ENCODE measurements around the gene TGFA. TPM values are rescaled to one million over a fixed set of nuclear protein-coding genes. Genes with fewer than 3 reads are reported as not detected.

Gene TGFA
- 10 to 100 TPM in 1 of 3 donors, 1 to 10 TPM in 2; 5.0 to 13.3 (median 8.6) TPM for total RNA-seq
- total RNA-seq (2013) = 4.7 TPM

DNA sequence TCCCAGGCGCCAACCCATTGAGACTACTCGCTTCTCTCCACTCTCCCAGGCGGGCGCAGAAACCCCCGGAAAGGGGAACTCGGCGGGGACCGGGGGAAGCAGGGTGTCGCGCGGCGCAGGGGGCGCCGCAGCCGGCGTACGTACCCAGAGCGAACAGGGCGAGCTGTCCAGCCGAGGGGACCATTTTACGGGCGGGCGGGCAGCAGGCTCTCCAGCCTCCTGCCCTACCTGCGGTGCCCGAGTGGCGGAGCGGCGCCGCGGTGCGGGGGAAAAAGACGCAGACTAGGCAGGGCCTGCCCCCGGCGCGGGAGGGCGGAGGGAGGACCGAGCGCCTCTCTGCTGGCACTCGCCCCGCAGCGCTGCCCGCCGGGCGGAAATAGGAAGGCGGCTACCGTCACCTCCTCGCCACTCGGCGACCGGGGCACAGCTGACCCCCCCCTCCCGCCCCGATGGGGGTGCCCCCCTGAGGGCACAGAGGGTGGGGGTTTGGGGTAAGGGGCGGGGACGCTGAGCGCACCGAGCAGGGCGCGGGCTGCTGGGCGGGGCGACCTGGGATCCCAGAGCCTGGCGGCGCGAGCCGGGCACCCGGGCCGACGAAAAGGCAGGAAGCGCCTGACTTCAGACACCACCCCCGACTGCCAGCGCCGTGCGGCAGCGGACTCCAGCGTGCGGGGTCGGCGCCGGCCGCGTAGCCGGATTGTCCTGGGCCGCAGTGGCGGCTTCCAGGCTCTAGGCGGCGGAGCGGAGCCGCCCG, at the start of gene TGFA:
Gene TGFA, minus strand, starts transcription at position 243 of the 754 bp plus-strand sequence. Its CDS starts 59 bp downstream, at position 184.
- TF ChIP-seq, protein P1, sequence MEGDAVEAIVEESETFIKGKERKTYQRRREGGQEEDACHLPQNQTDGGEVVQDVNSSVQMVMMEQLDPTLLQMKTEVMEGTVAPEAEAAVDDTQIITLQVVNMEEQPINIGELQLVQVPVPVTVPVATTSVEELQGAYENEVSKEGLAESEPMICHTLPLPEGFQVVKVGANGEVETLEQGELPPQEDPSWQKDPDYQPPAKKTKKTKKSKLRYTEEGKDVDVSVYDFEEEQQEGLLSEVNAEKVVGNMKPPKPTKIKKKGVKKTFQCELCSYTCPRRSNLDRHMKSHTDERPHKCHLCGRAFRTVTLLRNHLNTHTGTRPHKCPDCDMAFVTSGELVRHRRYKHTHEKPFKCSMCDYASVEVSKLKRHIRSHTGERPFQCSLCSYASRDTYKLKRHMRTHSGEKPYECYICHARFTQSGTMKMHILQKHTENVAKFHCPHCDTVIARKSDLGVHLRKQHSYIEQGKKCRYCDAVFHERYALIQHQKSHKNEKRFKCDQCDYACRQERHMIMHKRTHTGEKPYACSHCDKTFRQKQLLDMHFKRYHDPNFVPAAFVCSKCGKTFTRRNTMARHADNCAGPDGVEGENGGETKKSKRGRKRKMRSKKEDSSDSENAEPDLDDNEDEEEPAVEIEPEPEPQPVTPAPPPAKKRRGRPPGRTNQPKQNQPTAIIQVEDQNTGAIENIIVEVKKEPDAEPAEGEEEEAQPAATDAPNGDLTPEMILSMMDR (IDR thresholded peaks at IDR 0.05) = peak; percentile 89
- H3K36me3 ChIP-seq (ENCODE audit: control insufficient read depth, insufficient read depth, low read length) = no peaks in the 10 kb centered on the region
- intact Hi-C loops (cut with micrococcal nuclease) = loop anchor here (5.0 kb wide), 1 partner anchor 46 kb away; no protein-coding TSS in a partner anchor
- ATAC-seq (peak; percentile 79 to 87 (median 82)), DNase-seq (peak; percentile 70 to 79)
- H3K4me1 Mint-ChIP-seq = peaks cover 35 to 42% of the 10 kb centered on the region in 2 donors
- no peaks in the 10 kb centered on the region for H3K9me3 ChIP-seq (ENCODE audit: control insufficient read depth, insufficient read depth, low read length)
- peaks cover 5% of the 10 kb centered on the region for H3K27me3 ChIP-seq (ENCODE audit: control insufficient read depth, insufficient read depth, low read length)
- H3K9me3 Mint-ChIP-seq = no peaks in the 10 kb centered on the region
- peak within 1 kb of the TSS; percentile 62 for H3K4me3 ChIP-seq (ENCODE audit: low read length)
- no peaks in the 10 kb centered on the region for H3K36me3 Mint-ChIP-seq
- peaks cover 26% of the 10 kb centered on the region for H3K4me1 ChIP-seq (ENCODE audit: control insufficient read depth, insufficient read depth, low read length)
- WGBS (ENCODE audit: insufficient coverage) = under 1% methylated on average over 81 of the region's 88 CpGs
- H3K27ac ChIP-seq (ENCODE audit: low read length) = peak within 1 kb of the TSS; percentile 46
- H3K27me3 Mint-ChIP-seq (ENCODE audit: low read depth in 2 of 2) = peaks cover 8 to 15% of the 10 kb centered on the region in 2 donors
- H3K27ac Mint-ChIP-seq = peak within 1 kb of the TSS; percentile 74 to 96
- H3K4me3 Mint-ChIP-seq = peak within 1 kb of the TSS; percentile 95

DNA sequence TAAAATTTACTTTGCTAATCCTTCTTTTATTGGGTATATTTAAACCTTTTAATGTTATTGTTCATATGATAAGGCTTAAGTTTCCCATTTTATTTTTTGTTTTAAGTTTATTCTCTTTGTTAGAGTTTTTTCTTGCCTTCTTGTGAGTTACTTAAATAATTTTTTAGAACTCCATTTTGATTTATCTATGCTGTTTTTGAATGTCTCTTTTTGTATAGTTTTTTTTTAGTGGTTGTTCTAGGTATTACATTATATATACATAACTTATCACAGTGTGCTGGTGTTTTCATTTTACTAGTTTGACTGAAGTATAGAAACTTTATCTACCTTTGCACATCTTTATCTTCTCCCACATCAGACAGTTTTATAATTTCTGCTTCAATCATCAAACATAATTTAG, 49.4 kb upstream of the TGFA start:
- Mint-ChIP-seq H3K4me3 (no peak overlapping the region), H3K27me3 (ENCODE audit: low read depth in 2 of 2) (peaks cover 13 to 17% of the 10 kb centered on the region in 2 donors), H3K4me1 (no peaks in the 10 kb centered on the region), H3K27ac (no peak overlapping the region), H3K9me3 (no peaks in the 10 kb centered on the region), H3K36me3 (no peaks in the 10 kb centered on the region)
- no peak for ATAC-seq
- H3K4me1 ChIP-seq (ENCODE audit: control insufficient read depth, insufficient read depth, low read length) = no peaks in the 10 kb centered on the region
- H3K27ac ChIP-seq (ENCODE audit: low read length) = no peak overlapping the region
- no peak for DNase-seq
- intact Hi-C loops (cut with micrococcal nuclease) = no loop called here
- no peaks in the 10 kb centered on the region for H3K27me3 ChIP-seq (ENCODE audit: control insufficient read depth, insufficient read depth, low read length)
- no peaks in the 10 kb centered on the region for H3K9me3 ChIP-seq (ENCODE audit: control insufficient read depth, insufficient read depth, low read length)
- TF ChIP-seq, protein P1 (IDR thresholded peaks at IDR 0.05) = peak; percentile 10
- no peaks in the 10 kb centered on the region for H3K36me3 ChIP-seq (ENCODE audit: control insufficient read depth, insufficient read depth, low read length)
- no peak overlapping the region for H3K4me3 ChIP-seq (ENCODE audit: low read length)

DNA sequence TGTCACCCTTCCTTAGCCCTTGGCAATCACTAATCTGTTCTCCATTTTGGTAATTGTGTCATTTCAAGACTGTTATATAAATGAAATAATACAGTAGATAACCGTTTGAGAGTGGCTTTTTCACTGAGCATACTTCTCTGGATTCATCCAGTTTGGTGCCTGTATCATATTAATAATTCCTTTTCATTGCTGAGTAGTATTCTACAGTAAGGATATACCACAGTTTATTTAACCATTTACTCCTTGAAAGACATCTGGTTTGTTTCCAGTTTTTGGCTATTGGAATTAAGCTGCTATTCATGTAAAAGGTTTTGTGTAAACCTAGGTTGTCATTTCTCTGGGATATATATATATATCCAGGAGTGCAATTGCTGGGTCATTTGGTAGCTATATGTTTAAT, 44.6 kb upstream of the TGFA start:
- Histone ChIP-seq H3K27me3 (ENCODE audit: control insufficient read depth, insufficient read depth, low read length) (no peaks in the 10 kb centered on the region), H3K4me1 (ENCODE audit: control insufficient read depth, insufficient read depth, low read length) (peaks cover 4% of the 10 kb centered on the region), H3K36me3 (ENCODE audit: control insufficient read depth, insufficient read depth, low read length) (no peaks in the 10 kb centered on the region), H3K27ac (ENCODE audit: low read length) (no peak overlapping the region), H3K9me3 (ENCODE audit: control insufficient read depth, insufficient read depth, low read length) (no peaks in the 10 kb centered on the region), H3K4me3 (ENCODE audit: low read length) (no peak overlapping the region)
- ATAC-seq (no peak), DNase-seq (no peak)
- no peak overlapping the region for H3K4me3 Mint-ChIP-seq
- WGBS (ENCODE audit: insufficient coverage) = no CpG with 5 or more reads among the region's 1 CpG
- H3K36me3 Mint-ChIP-seq = no peaks in the 10 kb centered on the region
- intact Hi-C loops (cut with micrococcal nuclease) = no loop called here
- no peaks in the 10 kb centered on the region for H3K9me3 Mint-ChIP-seq
- peaks cover 6 to 10% of the 10 kb centered on the region in 2 donors for H3K4me1 Mint-ChIP-seq
- TF ChIP-seq, protein P1 (IDR thresholded peaks at IDR 0.05) = no peak
- no peak overlapping the region for H3K27ac Mint-ChIP-seq
- peaks cover 5 to 10% of the 10 kb centered on the region in 2 donors for H3K27me3 Mint-ChIP-seq (ENCODE audit: low read depth in 2 of 2)

Measured in natural killer cell (primary cell).